Measurements from ENCODE around the gene MRPL12. TPM values are rescaled to one million over a fixed set of nuclear protein-coding genes. Genes with fewer than 3 reads are reported as not detected.

Gene MRPL12
- total and polyA plus RNA-seq, 2 of the 13 experiments (the other 11 are each of a cell fraction or from before 2014, with no cell fraction given), result 39.1 to 94.1 TPM

GRCh38 chr17:81722184-81723120, 19.3 kb downstream of the MRPL12 start (continued):
- TF ChIP-seq ZNF362 (CRISPR knock-in tag; IDR thresholded peaks at IDR 0.05; ENCODE audit: borderline replicate concordance) (peak; percentile 79; the same call in 1 of the 2 replicates), ZBTB3 (CRISPR knock-in tag; IDR thresholded peaks at IDR 0.05; ENCODE audit: borderline replicate concordance, low read depth) (no peak), SOX6 (IDR thresholded peaks at IDR 0.05) (no peak), SOX6 (CRISPR knock-in tag; IDR thresholded peaks at IDR 0.05) (peak; percentile 25; the same call in 1 of the 2 replicates), SNAPC2 (CRISPR knock-in tag; IDR thresholded peaks at IDR 0.05) (0 out of 2 replicates have a peak, but pooled peaks have one; percentile 26), ZNF614 (CRISPR knock-in tag; IDR thresholded peaks at IDR 0.05; ENCODE audit: borderline replicate concordance) (no peak), ZNF572 (CRISPR knock-in tag; IDR thresholded peaks at IDR 0.05) (no peak), NFE2L2 (IDR thresholded peaks at IDR 0.05; ENCODE audit: low read length) (peak; percentile 32; the same call in 1 of the 2 replicates), THAP11 (CRISPR knock-in tag; IDR thresholded peaks at IDR 0.05) (no peak), ZNF512B (CRISPR knock-in tag; IDR thresholded peaks at IDR 0.05; ENCODE audit: borderline replicate concordance) (no peak; the same call in 1 of the 2 replicates), SP2 (CRISPR knock-in tag; IDR thresholded peaks at IDR 0.05) (no peak), PPARG (CRISPR knock-in tag; conservative IDR thresholded peaks at IDR 0.05) (no peak), ATF5 (CRISPR knock-in tag; IDR thresholded peaks at IDR 0.05; ENCODE audit: low read depth) (no peak), ZNF3 (CRISPR knock-in tag; IDR thresholded peaks at IDR 0.05) (no peak), ZBTB25 (CRISPR knock-in tag; IDR thresholded peaks at IDR 0.05) (no peak), ZNF746 (CRISPR knock-in tag; IDR thresholded peaks at IDR 0.05) (no peak), HOXA3 (CRISPR knock-in tag; IDR thresholded peaks at IDR 0.05) (peak; percentile 25; the same call in 1 of the 2 replicates), SALL2 (CRISPR knock-in tag; IDR thresholded peaks at IDR 0.05) (0 out of 2 replicates have a peak, but pooled peaks have one; percentile 30), HNRNPLL (IDR thresholded peaks at IDR 0.05; ENCODE audit: low read depth, low read length, poor library complexity, severe bottlenecking) (peak; percentile 20), YEATS4 (CRISPR knock-in tag; IDR thresholded peaks at IDR 0.05; ENCODE audit: borderline replicate concordance) (no peak), RFX3 (CRISPR knock-in tag; IDR thresholded peaks at IDR 0.05) (no peak), IKZF4 (CRISPR knock-in tag; IDR thresholded peaks at IDR 0.05; ENCODE audit: borderline replicate concordance, low read depth, not compliant biosample characterization) (peak; percentile 69), TRIM24 (CRISPR knock-in tag; IDR thresholded peaks at IDR 0.05) (no peak), MAFK (conservative IDR thresholded peaks at IDR 0.05 in 1 of 2, IDR thresholded peaks at IDR 0.05 in 1 of 2; ENCODE audit: low read length in 2 of 2) (peak; percentile 100)

Data from HepG2 (cell line).